Measurements from ENCODE around the gene SH3PXD2B.

Gene SH3PXD2B

DNA sequence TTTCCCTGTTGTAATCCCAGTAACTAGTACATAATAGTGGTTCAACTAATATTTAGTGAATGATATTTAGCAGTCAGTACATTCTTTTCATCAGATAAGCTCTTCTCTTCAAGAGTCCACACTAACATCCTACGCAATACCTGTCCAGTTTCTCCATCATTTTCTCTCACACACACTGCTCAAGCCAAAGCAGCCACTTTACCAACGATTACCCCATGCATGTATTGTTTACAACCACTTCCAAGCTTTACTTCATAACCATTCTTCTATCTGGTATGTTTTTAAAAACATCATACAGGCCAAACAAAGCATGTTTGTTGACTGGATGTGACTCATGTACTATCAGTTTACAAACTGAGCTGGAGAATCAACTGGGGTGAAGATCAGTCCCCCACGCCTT, 178.1 kb downstream of the SH3PXD2B start:
- TF ChIP-seq, protein P1, sequence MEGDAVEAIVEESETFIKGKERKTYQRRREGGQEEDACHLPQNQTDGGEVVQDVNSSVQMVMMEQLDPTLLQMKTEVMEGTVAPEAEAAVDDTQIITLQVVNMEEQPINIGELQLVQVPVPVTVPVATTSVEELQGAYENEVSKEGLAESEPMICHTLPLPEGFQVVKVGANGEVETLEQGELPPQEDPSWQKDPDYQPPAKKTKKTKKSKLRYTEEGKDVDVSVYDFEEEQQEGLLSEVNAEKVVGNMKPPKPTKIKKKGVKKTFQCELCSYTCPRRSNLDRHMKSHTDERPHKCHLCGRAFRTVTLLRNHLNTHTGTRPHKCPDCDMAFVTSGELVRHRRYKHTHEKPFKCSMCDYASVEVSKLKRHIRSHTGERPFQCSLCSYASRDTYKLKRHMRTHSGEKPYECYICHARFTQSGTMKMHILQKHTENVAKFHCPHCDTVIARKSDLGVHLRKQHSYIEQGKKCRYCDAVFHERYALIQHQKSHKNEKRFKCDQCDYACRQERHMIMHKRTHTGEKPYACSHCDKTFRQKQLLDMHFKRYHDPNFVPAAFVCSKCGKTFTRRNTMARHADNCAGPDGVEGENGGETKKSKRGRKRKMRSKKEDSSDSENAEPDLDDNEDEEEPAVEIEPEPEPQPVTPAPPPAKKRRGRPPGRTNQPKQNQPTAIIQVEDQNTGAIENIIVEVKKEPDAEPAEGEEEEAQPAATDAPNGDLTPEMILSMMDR (IDR thresholded peaks at IDR 0.05; ENCODE audit: control insufficient read depth, extremely low read depth, insufficient read depth), result no peak
- no peak overlapping the region for H3K4me3 ChIP-seq (ENCODE audit: low read depth, low read length)
- DNase-seq (ENCODE audit: low read depth), result no peak
